ENCODE data around the gene TLL1.

Gene TLL1

DNA sequence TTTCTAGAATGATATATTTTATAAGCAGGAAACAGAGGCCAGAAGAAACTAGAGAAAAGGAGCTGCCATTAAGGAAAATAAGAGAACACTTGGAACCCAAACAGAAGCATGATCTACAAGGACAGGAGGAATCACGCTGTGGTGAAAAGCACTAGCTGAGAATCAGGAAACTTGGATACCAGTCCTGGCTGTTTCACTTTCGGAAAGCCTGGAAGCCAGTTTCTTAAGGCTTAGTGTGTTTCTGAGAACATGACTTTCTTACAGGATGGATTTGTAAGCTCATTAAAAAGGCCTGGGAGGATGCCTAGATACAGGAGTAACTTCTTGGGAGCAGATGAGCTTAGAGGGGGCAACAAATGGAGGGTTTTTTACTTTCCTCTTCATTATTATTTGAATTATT is 36.9 kb downstream of the TLL1 start:
- Histone ChIP-seq H3K4me1 (no peaks in the 10 kb centered on the region), H3K4me2 (ENCODE audit: low read length) (no peak overlapping the region), H3K9ac (no peak overlapping the region), H3K9me3 (ENCODE audit: control insufficient read depth, low read length) (no peaks in the 10 kb centered on the region), H2AFZ (no peak overlapping the region), H3K4me3 (ENCODE audit: low read depth, low read length) (no peak overlapping the region), H3K27ac (peak overlapping the region; percentile 19), H3K79me2 (no peaks in the 10 kb centered on the region), H3K36me3 (ENCODE audit: control insufficient read depth, insufficient read depth, low read length) (no peaks in the 10 kb centered on the region), H3K27me3 (ENCODE audit: control insufficient read depth, insufficient read depth, low read length) (no peaks in the 10 kb centered on the region)
- TF ChIP-seq, protein P1, sequence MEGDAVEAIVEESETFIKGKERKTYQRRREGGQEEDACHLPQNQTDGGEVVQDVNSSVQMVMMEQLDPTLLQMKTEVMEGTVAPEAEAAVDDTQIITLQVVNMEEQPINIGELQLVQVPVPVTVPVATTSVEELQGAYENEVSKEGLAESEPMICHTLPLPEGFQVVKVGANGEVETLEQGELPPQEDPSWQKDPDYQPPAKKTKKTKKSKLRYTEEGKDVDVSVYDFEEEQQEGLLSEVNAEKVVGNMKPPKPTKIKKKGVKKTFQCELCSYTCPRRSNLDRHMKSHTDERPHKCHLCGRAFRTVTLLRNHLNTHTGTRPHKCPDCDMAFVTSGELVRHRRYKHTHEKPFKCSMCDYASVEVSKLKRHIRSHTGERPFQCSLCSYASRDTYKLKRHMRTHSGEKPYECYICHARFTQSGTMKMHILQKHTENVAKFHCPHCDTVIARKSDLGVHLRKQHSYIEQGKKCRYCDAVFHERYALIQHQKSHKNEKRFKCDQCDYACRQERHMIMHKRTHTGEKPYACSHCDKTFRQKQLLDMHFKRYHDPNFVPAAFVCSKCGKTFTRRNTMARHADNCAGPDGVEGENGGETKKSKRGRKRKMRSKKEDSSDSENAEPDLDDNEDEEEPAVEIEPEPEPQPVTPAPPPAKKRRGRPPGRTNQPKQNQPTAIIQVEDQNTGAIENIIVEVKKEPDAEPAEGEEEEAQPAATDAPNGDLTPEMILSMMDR (IDR thresholded peaks at IDR 0.05): no peak

DNA sequence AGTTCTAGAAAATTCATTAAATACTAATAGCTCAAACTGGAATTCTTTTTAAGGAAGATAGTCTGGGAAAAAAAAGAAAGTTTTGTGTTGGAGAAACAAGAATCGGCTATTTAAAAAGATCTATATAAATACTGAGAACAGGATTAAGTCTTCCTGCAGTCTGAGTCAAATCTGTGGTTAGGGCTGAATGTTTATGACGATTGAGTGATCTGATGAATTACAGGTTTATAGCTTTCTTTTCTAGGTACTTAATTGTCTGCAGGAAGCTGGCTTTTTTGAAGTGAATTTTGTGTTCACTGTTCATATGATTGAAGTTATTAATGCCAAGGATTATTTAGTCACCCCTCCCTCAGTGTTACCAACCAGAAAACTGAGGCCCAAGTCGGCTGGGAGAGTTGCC is 42.2 kb downstream of the TLL1 start:
- Histone ChIP-seq H3K9ac (no peak overlapping the region), H3K4me3 (ENCODE audit: low read depth, low read length) (no peak overlapping the region), H3K4me1 (no peaks in the 10 kb centered on the region), H2AFZ (no peak overlapping the region), H3K27ac (no peak overlapping the region), H3K36me3 (ENCODE audit: control insufficient read depth, insufficient read depth, low read length) (no peaks in the 10 kb centered on the region), H3K9me3 (ENCODE audit: control insufficient read depth, low read length) (no peaks in the 10 kb centered on the region), H3K79me2 (no peaks in the 10 kb centered on the region), H3K27me3 (ENCODE audit: control insufficient read depth, insufficient read depth, low read length) (no peaks in the 10 kb centered on the region), H3K4me2 (ENCODE audit: low read length) (no peak overlapping the region)
- TF ChIP-seq, protein P1 (IDR thresholded peaks at IDR 0.05): no peak

DNA sequence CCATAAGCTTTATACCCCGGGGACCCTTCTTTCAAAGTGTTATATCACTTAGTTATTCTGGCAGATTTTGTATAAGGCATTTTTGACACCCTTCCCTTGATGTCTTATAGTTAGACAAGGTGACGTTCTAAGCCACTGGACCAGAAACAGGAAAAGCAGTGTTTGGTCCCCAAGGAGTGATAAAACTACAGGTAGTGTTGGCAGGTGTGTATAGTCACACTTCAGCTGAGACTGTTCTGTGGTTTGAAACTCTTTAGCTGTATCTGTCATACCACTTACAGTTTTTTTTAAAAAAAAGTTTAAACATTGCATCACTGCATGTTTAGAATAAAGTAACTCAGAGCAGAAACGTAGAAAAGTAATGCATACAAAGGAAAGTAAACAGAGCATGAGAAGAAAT is 48.5 kb downstream of the TLL1 start:
- Histone ChIP-seq H3K9me3 (ENCODE audit: control insufficient read depth, low read length) (no peaks in the 10 kb centered on the region), H3K36me3 (ENCODE audit: control insufficient read depth, insufficient read depth, low read length) (no peaks in the 10 kb centered on the region), H3K4me2 (ENCODE audit: low read length) (no peak overlapping the region), H3K27me3 (ENCODE audit: control insufficient read depth, insufficient read depth, low read length) (no peaks in the 10 kb centered on the region), H3K9ac (no peak overlapping the region), H3K27ac (no peak overlapping the region), H3K4me3 (ENCODE audit: low read depth, low read length) (no peak overlapping the region), H3K79me2 (no peaks in the 10 kb centered on the region), H3K4me1 (no peaks in the 10 kb centered on the region), H2AFZ (no peak overlapping the region)
- TF ChIP-seq, protein P1 (IDR thresholded peaks at IDR 0.05): no peak

DNA sequence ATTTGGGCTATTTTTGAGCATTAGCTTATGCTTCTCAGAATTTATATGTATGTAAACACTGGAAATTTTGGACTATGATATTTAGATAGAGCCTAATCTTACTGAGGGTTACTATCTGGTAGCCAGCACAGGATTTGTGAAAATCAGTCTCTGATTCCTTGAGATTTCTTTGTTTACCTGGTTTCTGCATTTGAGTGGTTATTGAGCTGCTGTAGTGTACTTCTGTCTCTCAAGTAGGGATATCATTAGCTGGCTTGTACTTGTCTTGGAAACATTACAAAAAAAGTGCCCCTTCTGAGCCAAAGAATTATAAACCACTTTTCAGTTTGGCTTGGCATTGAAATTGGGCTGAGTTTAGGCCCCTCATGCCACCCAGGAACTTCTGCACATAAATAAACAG is 49.7 kb downstream of the TLL1 start:
- Histone ChIP-seq H3K9ac (no peak overlapping the region), H3K9me3 (ENCODE audit: control insufficient read depth, low read length) (no peaks in the 10 kb centered on the region), H3K27ac (no peak overlapping the region), H2AFZ (no peak overlapping the region), H3K27me3 (ENCODE audit: control insufficient read depth, insufficient read depth, low read length) (no peaks in the 10 kb centered on the region), H3K4me1 (no peaks in the 10 kb centered on the region), H3K79me2 (no peaks in the 10 kb centered on the region), H3K36me3 (ENCODE audit: control insufficient read depth, insufficient read depth, low read length) (no peaks in the 10 kb centered on the region), H3K4me2 (ENCODE audit: low read length) (no peak overlapping the region), H3K4me3 (ENCODE audit: low read depth, low read length) (no peak overlapping the region)
- TF ChIP-seq, protein P1 (IDR thresholded peaks at IDR 0.05): no peak

DNA sequence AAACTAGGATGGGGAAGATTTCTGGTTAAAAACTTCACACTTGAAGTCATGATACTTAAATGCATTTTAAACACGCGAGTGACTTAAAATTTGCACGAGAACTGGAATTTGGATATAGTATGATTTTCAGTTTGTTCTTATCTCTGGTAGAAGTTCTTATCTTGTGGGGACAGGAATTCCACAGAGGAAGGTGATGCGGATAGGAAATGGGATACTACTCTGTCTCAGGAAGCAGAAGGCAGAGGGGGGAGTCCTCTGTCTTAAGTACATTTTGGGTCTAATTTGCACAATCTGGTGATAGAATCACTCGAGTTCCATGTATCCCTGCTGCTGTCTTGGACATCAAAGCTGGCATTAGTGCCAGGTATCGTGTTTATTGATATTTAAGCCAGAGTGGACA is 53.3 kb downstream of the TLL1 start:
- no peak overlapping the region for H3K4me2 ChIP-seq (ENCODE audit: low read length)
- H3K27ac ChIP-seq: no peak overlapping the region
- no peaks in the 10 kb centered on the region for H3K27me3 ChIP-seq (ENCODE audit: control insufficient read depth, insufficient read depth, low read length)
- H3K9me3 ChIP-seq (ENCODE audit: control insufficient read depth, low read length): no peaks in the 10 kb centered on the region
- no peaks in the 10 kb centered on the region for H3K79me2 ChIP-seq
- no peak overlapping the region for H3K4me3 ChIP-seq (ENCODE audit: low read depth, low read length)
- H2AFZ ChIP-seq: no peak overlapping the region
- TF ChIP-seq, protein P1 (IDR thresholded peaks at IDR 0.05): no peak
- no peaks in the 10 kb centered on the region for H3K4me1 ChIP-seq
- no peak overlapping the region for H3K9ac ChIP-seq
- no peaks in the 10 kb centered on the region for H3K36me3 ChIP-seq (ENCODE audit: control insufficient read depth, insufficient read depth, low read length)
